ENCODE results near the gene MAP3K1. TPM values are rescaled to one million over a fixed set of nuclear protein-coding genes. Genes with fewer than 3 reads are reported as not detected.

The MAP3K1 gene
- total and polyA plus RNA-seq, 9 donors = 11.9 to 20.6 (median 14.7) TPM

DNA sequence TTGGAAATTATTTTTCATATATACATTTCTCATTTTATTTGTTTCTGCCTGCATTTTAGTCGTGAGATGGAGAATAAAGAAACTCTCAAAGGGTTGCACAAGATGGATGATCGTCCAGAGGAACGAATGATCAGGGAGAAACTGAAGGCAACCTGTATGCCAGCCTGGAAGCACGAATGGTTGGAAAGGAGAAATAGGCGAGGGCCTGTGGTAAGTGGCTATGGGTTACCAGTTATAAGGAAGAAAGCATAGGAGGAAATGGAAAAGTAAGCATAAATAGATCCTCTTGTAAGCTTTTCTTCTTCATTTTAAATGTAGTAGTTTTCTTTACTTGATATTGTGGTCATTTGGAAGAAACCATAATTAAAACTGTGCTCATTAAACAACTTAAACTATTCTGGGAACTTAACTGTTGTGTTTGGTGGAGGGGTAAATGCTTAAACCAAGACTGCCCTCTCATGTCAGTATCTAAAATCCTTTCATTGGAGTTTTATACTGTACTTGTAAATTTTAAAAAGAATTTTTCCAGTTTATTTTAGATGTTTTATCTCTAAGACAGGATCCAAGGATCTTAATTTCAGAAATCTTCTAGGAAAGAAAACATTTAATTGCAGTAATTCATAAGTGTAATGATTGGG lies 41.3 kb downstream of the MAP3K1 start:
- Histone ChIP-seq H3K4me1 (ENCODE audit: control insufficient read depth, insufficient read depth, low read length) (peaks cover 4% of the 10 kb centered on the region), H3K36me3 (ENCODE audit: control insufficient read depth, insufficient read depth, low read length) (peaks cover 3% of the 10 kb centered on the region), H3K27me3 (ENCODE audit: control insufficient read depth, insufficient read depth, low read length) (no peaks in the 10 kb centered on the region), H3K9me3 (replicated peaks; ENCODE audit: control insufficient read depth, low read depth, low read length) (no peaks in the 10 kb centered on the region), H3K4me3 (ENCODE audit: low read length) (no peak overlapping the region), H3K27ac (ENCODE audit: low read length) (no peak overlapping the region)
- WGBS (ENCODE audit: insufficient coverage) = 66% methylated on average over 5 of the region's 5 CpGs
- no peak for DNase-seq

DNA sequence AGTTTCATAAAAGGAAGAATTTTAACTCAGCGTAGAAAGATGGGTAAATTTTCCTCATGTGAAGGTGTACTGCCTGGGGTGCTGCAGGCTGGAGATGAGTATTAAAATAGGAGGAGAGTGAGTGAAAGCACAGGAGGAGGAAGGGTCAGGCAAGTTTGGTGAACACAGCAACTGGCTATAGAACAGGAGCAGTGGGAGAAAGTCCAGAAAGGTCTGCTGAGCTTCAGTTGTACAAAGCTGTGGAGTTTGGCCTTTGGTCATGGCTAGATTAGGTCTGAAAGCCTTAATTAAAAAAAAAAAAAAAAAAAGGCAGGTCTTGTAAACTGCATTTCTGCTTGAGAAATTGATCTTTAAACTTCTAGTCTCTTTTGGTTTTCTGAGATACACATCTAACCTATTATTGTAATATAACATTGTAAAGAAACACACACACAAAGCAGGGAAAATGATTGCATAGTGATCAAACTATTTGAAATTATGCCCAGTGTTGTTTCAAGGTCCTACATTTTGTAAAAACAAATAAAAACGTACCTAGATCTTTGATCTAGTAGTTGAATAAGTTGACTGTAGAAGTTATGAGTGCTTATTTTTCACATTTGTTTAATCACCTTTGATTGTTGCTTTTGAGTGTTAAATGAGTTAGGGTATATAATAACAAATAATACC lies 43.6 kb downstream of the MAP3K1 start:
- Histone ChIP-seq H3K27me3 (ENCODE audit: control insufficient read depth, insufficient read depth, low read length) (no peaks in the 10 kb centered on the region), H3K27ac (ENCODE audit: low read length) (no peak overlapping the region), H3K4me3 (ENCODE audit: low read length) (no peak overlapping the region), H3K4me1 (ENCODE audit: control insufficient read depth, insufficient read depth, low read length) (peaks cover 2% of the 10 kb centered on the region), H3K9me3 (replicated peaks; ENCODE audit: control insufficient read depth, low read depth, low read length) (no peaks in the 10 kb centered on the region), H3K36me3 (ENCODE audit: control insufficient read depth, insufficient read depth, low read length) (peaks cover 6% of the 10 kb centered on the region)
- DNase-seq = no peak
- 92% methylated on average over 1 of the region's 2 CpGs for WGBS (ENCODE audit: insufficient coverage)

DNA sequence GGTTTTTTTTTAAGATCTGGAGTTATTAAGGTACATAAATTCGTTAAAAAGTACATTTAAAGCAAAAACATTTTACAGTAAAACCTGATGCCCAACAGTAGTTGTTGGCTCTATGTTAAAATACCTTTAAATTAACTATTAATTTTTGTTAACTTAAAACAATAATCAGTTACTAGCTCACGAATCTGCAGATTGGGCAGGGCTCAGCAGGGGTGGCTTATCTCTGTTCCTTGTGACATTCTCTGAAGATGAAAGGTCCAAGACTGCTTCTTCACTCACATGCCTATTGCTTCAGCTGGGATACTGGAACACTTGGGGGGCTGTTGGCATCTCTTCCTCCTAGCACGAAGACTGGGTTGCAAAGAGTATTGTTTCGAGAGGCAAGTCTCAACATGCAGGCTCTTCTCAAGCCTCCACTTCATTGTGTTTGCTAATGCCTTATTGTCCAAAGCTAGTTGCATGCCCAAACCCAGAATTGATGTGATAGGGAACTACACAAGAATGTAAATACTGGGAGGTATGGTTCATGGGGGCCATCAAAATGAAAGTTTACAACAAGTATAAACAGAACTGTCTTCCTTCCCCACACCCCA lies 46.6 kb downstream of the MAP3K1 start:
- Histone ChIP-seq H3K4me1 (ENCODE audit: control insufficient read depth, insufficient read depth, low read length) (no peaks in the 10 kb centered on the region), H3K9me3 (replicated peaks; ENCODE audit: control insufficient read depth, low read depth, low read length) (no peaks in the 10 kb centered on the region), H3K27me3 (ENCODE audit: control insufficient read depth, insufficient read depth, low read length) (no peaks in the 10 kb centered on the region), H3K4me3 (ENCODE audit: low read length) (no peak overlapping the region), H3K27ac (ENCODE audit: low read length) (no peak overlapping the region), H3K36me3 (ENCODE audit: control insufficient read depth, insufficient read depth, low read length) (peaks cover 13% of the 10 kb centered on the region)
- WGBS (ENCODE audit: insufficient coverage) = 90% methylated on average over 2 of the region's 4 CpGs
- no peak for DNase-seq

- no CpG with 5 or more reads among the region's 3 CpGs for WGBS (ENCODE audit: insufficient coverage)
- no peak overlapping the region for H3K27ac ChIP-seq (ENCODE audit: low read length)
- no peaks in the 10 kb centered on the region for H3K9me3 ChIP-seq (replicated peaks; ENCODE audit: control insufficient read depth, low read depth, low read length)
- H3K4me1 ChIP-seq (ENCODE audit: control insufficient read depth, insufficient read depth, low read length) = no peaks in the 10 kb centered on the region
- peaks cover 13% of the 10 kb centered on the region for H3K36me3 ChIP-seq (ENCODE audit: control insufficient read depth, insufficient read depth, low read length)
- no peak overlapping the region for H3K4me3 ChIP-seq (ENCODE audit: low read length)
- no peaks in the 10 kb centered on the region for H3K27me3 ChIP-seq (ENCODE audit: control insufficient read depth, insufficient read depth, low read length)
- no peak for DNase-seq
These were observed 47.6 kb downstream of the MAP3K1 start for GRCh38 chr5:56862909-56863308.

GRCh38 chr5:56871777-56872176 lies 56.4 kb downstream of the MAP3K1 start:
- Histone ChIP-seq H3K36me3 (ENCODE audit: control insufficient read depth, insufficient read depth, low read length) (peaks cover 18% of the 10 kb centered on the region), H3K9me3 (replicated peaks; ENCODE audit: control insufficient read depth, low read depth, low read length) (no peaks in the 10 kb centered on the region), H3K4me1 (ENCODE audit: control insufficient read depth, insufficient read depth, low read length) (no peaks in the 10 kb centered on the region), H3K4me3 (ENCODE audit: low read length) (no peak overlapping the region), H3K27ac (ENCODE audit: low read length) (no peak overlapping the region), H3K27me3 (ENCODE audit: control insufficient read depth, insufficient read depth, low read length) (no peaks in the 10 kb centered on the region)
- no CpG with 5 or more reads among the region's 2 CpGs for WGBS (ENCODE audit: insufficient coverage)
- DNase-seq = no peak

GRCh38 chr5:56873056-56873455 lies 57.7 kb downstream of the MAP3K1 start:
- Histone ChIP-seq H3K4me3 (ENCODE audit: low read length) (no peak overlapping the region), H3K27me3 (ENCODE audit: control insufficient read depth, insufficient read depth, low read length) (no peaks in the 10 kb centered on the region), H3K36me3 (ENCODE audit: control insufficient read depth, insufficient read depth, low read length) (peaks cover 21% of the 10 kb centered on the region), H3K9me3 (replicated peaks; ENCODE audit: control insufficient read depth, low read depth, low read length) (no peaks in the 10 kb centered on the region), H3K27ac (ENCODE audit: low read length) (no peak overlapping the region), H3K4me1 (ENCODE audit: control insufficient read depth, insufficient read depth, low read length) (no peaks in the 10 kb centered on the region)
- DNase-seq = no peak
- no CpG with 5 or more reads among the region's 3 CpGs for WGBS (ENCODE audit: insufficient coverage)

GRCh38 chr5:56876327-56876726 lies 61.0 kb downstream of the MAP3K1 start:
- Histone ChIP-seq H3K4me1 (ENCODE audit: control insufficient read depth, insufficient read depth, low read length) (no peaks in the 10 kb centered on the region), H3K9me3 (replicated peaks; ENCODE audit: control insufficient read depth, low read depth, low read length) (no peaks in the 10 kb centered on the region), H3K36me3 (ENCODE audit: control insufficient read depth, insufficient read depth, low read length) (peaks cover 22% of the 10 kb centered on the region), H3K4me3 (ENCODE audit: low read length) (no peak overlapping the region), H3K27me3 (ENCODE audit: control insufficient read depth, insufficient read depth, low read length) (no peaks in the 10 kb centered on the region), H3K27ac (ENCODE audit: low read length) (no peak overlapping the region)
- 67% methylated on average over 1 of the region's 3 CpGs for WGBS (ENCODE audit: insufficient coverage)
- DNase-seq = no peak

DNA sequence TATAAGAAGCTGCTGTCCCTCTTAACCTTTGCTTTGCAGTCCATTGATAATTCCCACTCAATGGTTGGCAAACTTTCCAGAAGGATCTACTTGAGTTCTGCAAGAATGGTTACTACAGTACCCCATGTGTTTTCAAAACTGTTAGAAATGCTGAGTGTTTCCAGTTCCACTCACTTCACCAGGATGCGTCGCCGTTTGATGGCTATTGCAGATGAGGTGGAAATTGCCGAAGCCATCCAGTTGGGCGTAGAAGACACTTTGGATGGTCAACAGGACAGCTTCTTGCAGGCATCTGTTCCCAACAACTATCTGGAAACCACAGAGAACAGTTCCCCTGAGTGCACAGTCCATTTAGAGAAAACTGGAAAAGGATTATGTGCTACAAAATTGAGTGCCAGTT lies 66.2 kb downstream of the MAP3K1 start:
- H3K9me3 ChIP-seq (replicated peaks; ENCODE audit: control insufficient read depth, low read depth, low read length) = no peaks in the 10 kb centered on the region
- no CpG with 5 or more reads among the region's 5 CpGs for WGBS (ENCODE audit: insufficient coverage)
- no peak for DNase-seq
- no peaks in the 10 kb centered on the region for H3K27me3 ChIP-seq (ENCODE audit: control insufficient read depth, insufficient read depth, low read length)
- H3K4me3 ChIP-seq (ENCODE audit: low read length) = no peak overlapping the region
- no peak overlapping the region for H3K27ac ChIP-seq (ENCODE audit: low read length)
- no peaks in the 10 kb centered on the region for H3K4me1 ChIP-seq (ENCODE audit: control insufficient read depth, insufficient read depth, low read length)
- peaks cover 44% of the 10 kb centered on the region for H3K36me3 ChIP-seq (ENCODE audit: control insufficient read depth, insufficient read depth, low read length)

GRCh38 chr5:56893251-56893951 lies 78.1 kb downstream of the MAP3K1 start:
- Histone ChIP-seq H3K36me3 (ENCODE audit: control insufficient read depth, insufficient read depth, low read length) (peaks cover 11% of the 10 kb centered on the region), H3K4me3 (ENCODE audit: low read length) (no peak overlapping the region), H3K9me3 (replicated peaks; ENCODE audit: control insufficient read depth, low read depth, low read length) (no peaks in the 10 kb centered on the region), H3K4me1 (ENCODE audit: control insufficient read depth, insufficient read depth, low read length) (no peaks in the 10 kb centered on the region), H3K27me3 (ENCODE audit: control insufficient read depth, insufficient read depth, low read length) (no peaks in the 10 kb centered on the region), H3K27ac (ENCODE audit: low read length) (no peak overlapping the region)
- DNase-seq = no peak
- WGBS (ENCODE audit: insufficient coverage) = 89% methylated on average over 4 of the region's 5 CpGs

GRCh38 chr5:56896763-56897162 lies 81.4 kb downstream of the MAP3K1 start:
- no peak overlapping the region for H3K4me3 ChIP-seq (ENCODE audit: low read length)
- no peak for DNase-seq
- no peaks in the 10 kb centered on the region for H3K27me3 ChIP-seq (ENCODE audit: control insufficient read depth, insufficient read depth, low read length)
- no peaks in the 10 kb centered on the region for H3K4me1 ChIP-seq (ENCODE audit: control insufficient read depth, insufficient read depth, low read length)
- no peaks in the 10 kb centered on the region for H3K9me3 ChIP-seq (replicated peaks; ENCODE audit: control insufficient read depth, low read depth, low read length)
- H3K36me3 ChIP-seq (ENCODE audit: control insufficient read depth, insufficient read depth, low read length) = peaks cover 5% of the 10 kb centered on the region
- H3K27ac ChIP-seq (ENCODE audit: low read length) = no peak overlapping the region
- 93% methylated on average over 2 of the region's 4 CpGs for WGBS (ENCODE audit: insufficient coverage)
